GM20431 (cell line): ENCODE results near the gene SERPINH1.

Experiments used
- in situ Hi-C: fragments of 300-500 bp; cut with MseI, MboI; formaldehyde crosslinking; loops from one replicate; pipeline ENCODE4 v1.15.0; 2020; ENCODE audit warnings: low sequenced_read_pairs; ENCODE audit not compliant: unreplicated experiment

Gene SERPINH1

GRCh38 chr11:75531325-75531724 is 30.7 kb upstream of the SERPINH1 start:
- in situ Hi-C loops = no loop called here

- in situ Hi-C loops = no loop called here
Measured at GRCh38 chr11:75532200-75533048, 29.6 kb upstream of the SERPINH1 start.

GRCh38 chr11:75533896-75534258 is 28.2 kb upstream of the SERPINH1 start:
- in situ Hi-C loops = no loop called here

- in situ Hi-C loops = no loop called here
Measured at GRCh38 chr11:75534259-75535069, 27.6 kb upstream of the SERPINH1 start.

- in situ Hi-C loops = no loop called here
Measured at GRCh38 chr11:75535071-75535470, 27.0 kb upstream of the SERPINH1 start.

GRCh38 chr11:75536786-75537641 is 25.0 kb upstream of the SERPINH1 start:
- in situ Hi-C loops = no loop called here

- in situ Hi-C loops = no loop called here
Measured at GRCh38 chr11:75537740-75538139, 24.3 kb upstream of the SERPINH1 start.

GRCh38 chr11:75538150-75538942 is 23.7 kb upstream of the SERPINH1 start:
- in situ Hi-C loops = no loop called here

- in situ Hi-C loops = no loop called here
Measured at GRCh38 chr11:75539459-75540334, 22.4 kb upstream of the SERPINH1 start.

- in situ Hi-C loops = no loop called here
Measured at GRCh38 chr11:75541193-75542087, 20.6 kb upstream of the SERPINH1 start.

GRCh38 chr11:75542088-75542438 is 20.0 kb upstream of the SERPINH1 start:
- in situ Hi-C loops = no loop called here

GRCh38 chr11:75543806-75544205 is 18.2 kb upstream of the SERPINH1 start:
- in situ Hi-C loops = no loop called here

- in situ Hi-C loops = no loop called here
Measured at GRCh38 chr11:75547177-75547576, 14.9 kb upstream of the SERPINH1 start.

GRCh38 chr11:75547617-75548058 is 14.4 kb upstream of the SERPINH1 start:
- in situ Hi-C loops = no loop called here

- in situ Hi-C loops = no loop called here
Measured at GRCh38 chr11:75548595-75549272, 13.3 kb upstream of the SERPINH1 start.

GRCh38 chr11:75549370-75549958 is 12.6 kb upstream of the SERPINH1 start:
- in situ Hi-C loops = no loop called here

- in situ Hi-C loops = no loop called here
Measured at GRCh38 chr11:75553182-75553581, 8.9 kb upstream of the SERPINH1 start.
